Esophagus muscularis mucosa (tissue), 4 donors: ENCODE measurements around the gene D2HGDH. TPM values are rescaled to one million over a fixed set of nuclear protein-coding genes. Genes with fewer than 3 reads are reported as not detected.
"Not testable (repeated sequence)": the region's sequence is repeated elsewhere in the genome, so short reads cannot be mapped to it uniquely, and the experiment has no call there.

ENCODE experiments used
- DNase-seq: peaks from one replicate; pipeline ENCODE4 v3.0.0-alpha.2; 2017; ENCODE audit errors: extremely low spot score
- H3K27ac ChIP-seq, 4 donors: fragments of 200-600 bp; sonication (generic); replicated peaks in 1 of 4; 1 replicate in 3 of 4; 2 replicates in 1 of 4; pipeline ENCODE4 v1.5.1; 2016 to 2019; ENCODE audit warnings: mild to moderate bottlenecking in 1 of 4
- H3K27me3 ChIP-seq, 4 donors: fragments of 200-600 bp; sonication (generic); one replicate each; pipeline versions ENCODE4 v1.5.1 to v1.6.0; 2016 to 2019
- H3K36me3 ChIP-seq, 4 donors: fragments of 200-600 bp; sonication (generic); one replicate each; pipeline ENCODE4 v1.5.1; 2016 to 2019
- H3K4me1 ChIP-seq, 4 donors: fragments of 200-600 bp; sonication (generic); one replicate each; pipeline ENCODE4 v1.5.1; 2016 to 2019
- H3K4me3 ChIP-seq, 4 donors: fragments of 200-600 bp; sonication (generic); 1 replicate in 2 of 4; 2 replicates in 2 of 4; pipeline ENCODE4 v1.5.1; 2016 to 2019; ENCODE audit warnings: mild to moderate bottlenecking in 4 of 4, moderate library complexity in 1 of 4
- H3K9me3 ChIP-seq, 4 donors: fragments of 200-600 bp; sonication (generic); 1 replicate in 3 of 4; 2 replicates in 1 of 4; pipeline ENCODE4 v1.5.1; 2016 to 2019
- CTCF ChIP-seq, 3 experiments: fragments of 200-600 bp in 2 of 3; fragments of 450-650 bp in 1 of 3; sonication (generic) in 2 of 3; IDR thresholded peaks; one replicate each; pipeline ENCODE4 v1.5.1; 2017 to 2019; ENCODE audit warnings: antibody characterized with exemption in 3 of 3, mild to moderate bottlenecking in 2 of 3, moderate library complexity in 1 of 3
- EP300 ChIP-seq: sonication (generic); formaldehyde crosslinking; IDR thresholded peaks from one replicate; pipeline ENCODE4 v1.6.1; 2017; ENCODE audit warnings: antibody characterized with exemption
- POLR2A ChIP-seq: fragments of 450-650 bp; IDR thresholded peaks from one replicate; pipeline ENCODE4 v1.6.1; 2017; ENCODE audit warnings: antibody characterized with exemption, moderate library complexity, mild to moderate bottlenecking, low read depth
- POLR2AphosphoS5 ChIP-seq, 2 donors: sonication (generic); formaldehyde crosslinking; IDR thresholded peaks; one replicate each; pipeline ENCODE4 v1.6.1; 2017; ENCODE audit warnings: antibody characterized with exemption in 2 of 2
- WGBS: methylation state at CpG from one replicate; pipeline ENCODE4 v1.1.5; 2018; 5-methylcytosine and 5-hydroxymethylcytosine counted together
- intact Hi-C: fragments of 100-400 bp; cut with DNase I; formaldehyde crosslinking; loops from one replicate; pipeline ENCODE4 v1.15.1; 2023
- total RNA-seq, 4 donors: library from RNA; depleted of rRNA; stranded (reverse); fragments of >200 nt; gene quantifications; one replicate each; pipeline versions ENCODE4 v1.1.0 to v1.2.1, GENCODE V29; 2016

The D2HGDH gene
- total RNA-seq, 4 donors from 2014 or later: 10.9 to 16.3 (median 11.9) TPM

- no peaks in the 10 kb centered on the region for H3K9me3 ChIP-seq
- H3K4me1 ChIP-seq: peaks cover 0 to 4% (median under 1%) of the 10 kb centered on the region in 4 donors
- peaks cover 0 to 55% (median 7%) of the 10 kb centered on the region in 4 donors for H3K27me3 ChIP-seq
- H3K36me3 ChIP-seq: no peaks in the 10 kb centered on the region
- no peak for DNase-seq
- TF ChIP-seq POLR2A (no peak), CTCF (IDR thresholded peaks at IDR 0.05) (no peak), EP300 (no peak), POLR2AphosphoS5 (IDR thresholded peaks at IDR 0.05) (no peak)
- no peak overlapping the region for H3K4me3 ChIP-seq
- no peak overlapping the region for H3K27ac ChIP-seq
- intact Hi-C loops: no loop called here
- 82% methylated on average over 10 of the region's 22 CpGs for WGBS
Measured at GRCh38 chr2:241777170-241777685, 42.8 kb downstream of the D2HGDH start.

- TF ChIP-seq POLR2AphosphoS5 (IDR thresholded peaks at IDR 0.05) (no peak), EP300 (no peak), POLR2A (no peak), CTCF (IDR thresholded peaks at IDR 0.05) (no peak)
- H3K4me3 ChIP-seq: no peak overlapping the region
- no peak overlapping the region for H3K27ac ChIP-seq
- WGBS: 90% methylated on average over 17 of the region's 21 CpGs
- H3K4me1 ChIP-seq: peaks cover 0 to 4% (median 0%) of the 10 kb centered on the region in 4 donors
- DNase-seq: no peak
- intact Hi-C loops: no loop called here
- H3K9me3 ChIP-seq: no peaks in the 10 kb centered on the region
- peaks cover 0 to 49% (median 7%) of the 10 kb centered on the region in 4 donors for H3K27me3 ChIP-seq
- no peaks in the 10 kb centered on the region for H3K36me3 ChIP-seq
Measured at GRCh38 chr2:241777686-241778627, 43.5 kb downstream of the D2HGDH start.

GRCh38 chr2:241780939-241781569 lies 46.6 kb downstream of the D2HGDH start:
- H3K27ac ChIP-seq: no peak overlapping the region
- no peak for DNase-seq
- no peaks in the 10 kb centered on the region for H3K9me3 ChIP-seq
- H3K4me3 ChIP-seq: no peak overlapping the region
- WGBS: 90% methylated on average over 5 of the region's 5 CpGs
- TF ChIP-seq POLR2AphosphoS5 (IDR thresholded peaks at IDR 0.05) (no peak), POLR2A (no peak), CTCF (IDR thresholded peaks at IDR 0.05) (no peak), EP300 (no peak)
- no peaks in the 10 kb centered on the region for H3K4me1 ChIP-seq
- H3K36me3 ChIP-seq: no peaks in the 10 kb centered on the region
- intact Hi-C loops: no loop called here
- H3K27me3 ChIP-seq: peaks cover 0 to 18% (median 0%) of the 10 kb centered on the region in 4 donors

DNA sequence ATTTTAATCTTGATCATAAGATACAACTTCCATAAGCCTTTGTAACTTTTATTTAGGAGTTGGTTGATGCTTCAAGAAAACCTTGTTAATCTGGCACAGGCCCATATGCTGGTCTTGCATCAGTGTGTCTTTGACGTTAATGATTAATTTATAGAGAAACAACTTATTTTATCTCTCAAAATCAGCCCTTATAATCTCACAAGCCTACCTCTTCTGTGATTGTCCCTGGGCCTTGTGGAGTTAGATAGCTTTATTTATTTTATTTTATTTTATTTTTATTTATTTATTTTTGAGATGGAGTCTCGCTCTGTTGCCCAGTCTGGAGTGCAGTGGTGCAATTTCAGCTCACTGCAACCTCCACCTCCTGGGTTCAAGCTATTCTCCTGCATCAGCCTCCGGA lies 47.6 kb downstream of the D2HGDH start:
- H3K4me3 ChIP-seq, H3K27ac ChIP-seq, H3K4me1 ChIP-seq, intact Hi-C loops, DNase-seq, H3K36me3 ChIP-seq, H3K27me3 ChIP-seq, H3K9me3 ChIP-seq: not testable (repeated sequence)
- WGBS: 93% methylated on average over 3 of the region's 3 CpGs

GRCh38 chr2:241788135-241788534 lies 53.7 kb downstream of the D2HGDH start:
- WGBS: 83% methylated on average over 4 of the region's 4 CpGs

More at GRCh38 chr2:241788135-241788534, 53.7 kb downstream of the D2HGDH start:
- no peak for TF ChIP-seq EP300
- no peak for TF ChIP-seq POLR2AphosphoS5 (IDR thresholded peaks at IDR 0.05)
- TF ChIP-seq POLR2A: no peak
- TF ChIP-seq CTCF (IDR thresholded peaks at IDR 0.05): no peak
- no peaks in the 10 kb centered on the region for H3K36me3 ChIP-seq
- no peak for DNase-seq
- intact Hi-C loops: no loop called here
- no peaks in the 10 kb centered on the region for H3K9me3 ChIP-seq
- no peak overlapping the region for H3K27ac ChIP-seq
- no peaks in the 10 kb centered on the region for H3K4me1 ChIP-seq
- H3K4me3 ChIP-seq: no peak overlapping the region
- no peaks in the 10 kb centered on the region for H3K27me3 ChIP-seq
